DMS53 (cell line): Measurements from ENCODE around the gene PIRT.

ENCODE experiments used
- DNase-seq: peaks from one replicate; lab custom pipeline; 2025; lab: John Stamatoyannopoulos, UW

Gene PIRT

DNA sequence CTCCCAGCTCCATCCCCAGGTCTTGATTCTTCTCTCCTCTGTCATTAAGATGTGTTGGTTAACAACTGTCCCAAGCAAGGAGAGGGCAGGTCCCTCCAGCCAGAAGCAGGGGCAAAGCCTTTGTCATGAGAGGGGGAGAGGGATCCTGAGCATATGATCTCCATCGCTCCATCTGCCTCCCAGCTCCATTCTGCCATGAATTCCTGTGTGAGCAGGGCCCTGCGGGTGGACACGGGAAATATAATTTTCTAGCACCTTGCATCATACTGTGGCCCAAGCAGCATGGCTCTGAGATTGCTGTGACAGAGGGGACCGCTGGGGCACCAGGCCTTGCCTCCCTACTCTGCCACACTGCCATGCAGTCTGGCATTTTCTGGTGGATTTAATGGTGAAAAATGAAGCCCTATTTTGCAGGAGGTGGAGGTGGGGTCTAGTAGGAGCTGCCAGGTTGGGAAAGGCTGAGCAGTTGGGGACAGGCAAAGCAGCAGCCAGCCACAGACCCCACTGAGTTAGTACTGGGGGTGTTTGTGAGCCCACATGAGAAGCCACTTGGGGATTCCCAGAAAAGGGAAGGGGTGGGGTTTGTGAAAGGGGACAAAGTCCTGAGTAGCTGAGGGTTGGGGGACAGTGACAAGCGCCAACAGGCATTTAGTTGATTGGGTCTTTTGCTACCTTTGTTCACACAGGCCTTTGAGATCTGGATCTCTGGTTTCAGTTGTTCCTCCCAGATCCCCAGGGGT is 50.4 kb downstream of the PIRT start:
- DNase-seq: no peak

DNA sequence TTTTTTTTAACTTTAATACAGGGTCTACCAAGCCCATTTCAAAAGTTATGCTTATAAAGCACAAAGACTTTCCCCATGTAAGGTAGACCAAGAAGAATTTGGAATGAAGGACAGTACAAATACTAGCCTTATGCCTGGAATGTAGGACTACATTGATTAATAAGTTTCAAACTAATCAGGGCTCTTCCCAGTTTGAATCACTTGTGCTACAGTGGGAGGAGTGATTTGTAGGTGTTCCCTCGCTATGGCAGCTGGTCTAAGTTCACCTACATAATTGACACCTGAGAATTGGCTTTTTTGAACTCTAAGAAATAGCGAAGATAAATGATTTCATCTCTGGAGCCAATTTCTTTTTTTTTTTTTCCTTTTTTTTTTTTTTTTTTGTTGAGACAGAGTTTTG is 52.6 kb downstream of the PIRT start:
- DNase-seq: no peak

GRCh38 chr17:10779609-10780008 is 58.3 kb downstream of the PIRT start:
- no peak for DNase-seq

- DNase-seq: no peak
Observed at GRCh38 chr17:10777890-10778289, 60.0 kb downstream of the PIRT start.

- DNase-seq: no peak
Observed at GRCh38 chr17:10777131-10777807, 60.6 kb downstream of the PIRT start.

DNA sequence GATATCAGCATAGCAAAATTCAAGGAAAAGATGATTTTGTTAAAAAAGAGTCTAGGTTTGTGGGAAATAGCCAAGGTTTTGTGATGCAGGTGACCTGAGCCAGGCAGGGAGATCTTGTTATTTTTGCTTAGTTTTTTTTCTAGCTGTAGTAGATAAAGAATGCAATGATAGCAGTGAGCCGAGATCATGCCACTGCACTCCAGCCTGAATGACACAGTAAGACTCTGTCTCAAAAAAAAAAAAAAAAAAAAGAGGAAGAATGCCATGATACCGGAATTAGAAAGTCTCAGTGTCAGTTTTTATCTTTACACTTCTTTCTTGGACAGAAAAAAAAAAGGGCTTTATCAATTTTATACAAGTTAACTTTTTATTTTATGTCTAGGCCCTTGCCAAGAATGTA is 61.5 kb downstream of the PIRT start:
- no peak for DNase-seq

DNA sequence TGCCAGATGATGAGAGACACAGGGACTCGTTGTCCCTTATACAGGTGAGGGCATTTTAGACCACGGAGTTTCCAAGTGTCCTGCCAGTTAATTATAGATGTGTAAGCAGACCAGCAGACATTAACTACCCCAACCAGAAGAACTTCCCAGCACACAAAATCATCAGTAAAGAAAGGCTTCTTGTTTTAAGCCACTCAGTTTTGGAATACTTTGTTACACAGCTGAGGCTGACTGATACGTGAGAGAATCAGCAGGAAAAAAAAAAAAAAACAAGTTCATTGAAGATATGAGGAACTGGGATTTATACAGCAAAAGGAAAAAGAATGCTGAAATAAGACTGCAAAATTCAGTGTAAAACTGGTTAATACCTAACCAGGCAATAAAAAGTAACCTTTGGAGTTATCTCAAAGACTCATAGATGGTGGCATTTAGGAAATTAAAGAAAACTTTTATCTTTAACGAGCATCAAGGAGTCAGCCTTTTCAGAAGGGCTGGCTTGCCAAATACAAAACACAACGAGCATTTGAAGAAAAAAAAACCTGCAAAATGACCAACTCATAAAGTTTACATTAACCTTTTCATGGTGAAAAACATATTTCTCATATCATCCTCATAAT is 62.0 kb downstream of the PIRT start:
- no peak for DNase-seq

DNA sequence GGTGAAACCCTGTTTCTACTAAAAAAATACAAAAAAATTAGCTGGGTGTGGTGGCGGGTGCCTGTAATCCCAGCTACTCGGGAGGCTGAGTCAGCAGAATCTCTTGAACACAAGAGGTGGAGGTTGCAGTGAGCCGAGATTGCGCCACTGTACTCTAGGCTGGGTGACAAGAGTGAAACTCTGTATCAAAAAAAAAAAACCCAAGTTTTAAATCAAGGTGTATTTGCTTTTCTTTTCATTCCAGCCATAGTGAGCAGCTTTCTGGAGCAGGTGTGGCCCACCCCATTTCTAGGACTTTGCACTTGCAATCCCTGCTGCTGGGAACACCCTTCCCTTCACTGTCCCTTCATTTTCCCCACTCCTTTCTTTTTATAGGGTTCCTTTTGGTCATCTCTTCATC is 62.8 kb downstream of the PIRT start:
- DNase-seq: no peak

DNA sequence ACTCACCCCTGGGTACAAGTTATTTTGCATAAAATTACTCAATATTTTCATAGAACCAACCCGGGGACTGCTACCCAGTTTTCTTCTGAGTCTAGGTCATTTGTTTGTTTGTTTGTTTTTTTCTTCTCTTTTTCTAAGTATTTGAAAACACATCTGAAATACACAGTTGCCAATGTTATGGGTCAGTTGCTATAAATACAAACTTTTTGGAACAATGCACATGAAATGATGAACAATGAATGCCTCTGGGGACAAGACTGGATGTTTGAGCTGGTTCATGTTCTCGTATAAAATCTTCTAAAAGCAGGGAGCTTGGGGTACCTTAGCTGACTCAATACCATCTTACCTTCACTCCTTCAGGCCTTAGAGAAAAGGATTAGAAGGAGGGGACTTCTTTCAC is 64.5 kb downstream of the PIRT start:
- no peak for DNase-seq
